NCI-H1105 (cell line): ENCODE results near the gene GLRX5.
A peak's percentile ranks its signal among the peaks of the same experiment; 100 is the strongest.
"Not testable (repeated sequence)": the region's sequence is repeated elsewhere in the genome, so short reads cannot be mapped to it uniquely, and the experiment has no call there.

Experiments
- DNase-seq: peaks from one replicate; lab custom pipeline; 2025; lab: John Stamatoyannopoulos, UW

Gene GLRX5

GRCh38 chr14:95559203-95559602, 24.4 kb downstream of the GLRX5 start:
- DNase-seq: no peak

DNA sequence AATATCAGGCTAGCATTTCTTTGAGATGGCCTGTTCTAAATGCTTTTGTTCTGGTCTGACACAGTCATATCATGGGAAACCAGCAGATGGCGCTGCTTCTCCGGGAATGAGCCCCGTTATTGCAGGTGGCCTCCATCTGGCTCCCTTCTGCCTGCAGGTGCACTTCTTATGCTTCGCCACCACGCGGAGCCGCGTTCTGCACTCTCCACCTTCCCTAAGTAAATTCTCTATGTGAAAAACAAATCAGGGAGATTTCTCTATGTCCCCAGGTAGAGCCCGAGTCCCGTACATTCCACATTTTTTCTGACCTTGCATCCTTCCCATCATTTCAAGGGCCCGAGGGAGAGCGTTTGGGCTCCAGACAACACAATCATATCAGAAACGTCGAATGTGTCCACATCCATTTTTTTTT, 26.2 kb downstream of the GLRX5 start:
- DNase-seq: peak; percentile 88

- no peak for DNase-seq
Measured at GRCh38 chr14:95562892-95563685, 28.2 kb downstream of the GLRX5 start.

- DNase-seq: no peak
Measured at GRCh38 chr14:95564060-95564459, 29.2 kb downstream of the GLRX5 start.

GRCh38 chr14:95569440-95569839, 34.6 kb downstream of the GLRX5 start:
- no peak for DNase-seq

GRCh38 chr14:95573313-95573712, 38.5 kb downstream of the GLRX5 start:
- no peak for DNase-seq

GRCh38 chr14:95575840-95576473, 41.1 kb downstream of the GLRX5 start:
- no peak for DNase-seq

DNA sequence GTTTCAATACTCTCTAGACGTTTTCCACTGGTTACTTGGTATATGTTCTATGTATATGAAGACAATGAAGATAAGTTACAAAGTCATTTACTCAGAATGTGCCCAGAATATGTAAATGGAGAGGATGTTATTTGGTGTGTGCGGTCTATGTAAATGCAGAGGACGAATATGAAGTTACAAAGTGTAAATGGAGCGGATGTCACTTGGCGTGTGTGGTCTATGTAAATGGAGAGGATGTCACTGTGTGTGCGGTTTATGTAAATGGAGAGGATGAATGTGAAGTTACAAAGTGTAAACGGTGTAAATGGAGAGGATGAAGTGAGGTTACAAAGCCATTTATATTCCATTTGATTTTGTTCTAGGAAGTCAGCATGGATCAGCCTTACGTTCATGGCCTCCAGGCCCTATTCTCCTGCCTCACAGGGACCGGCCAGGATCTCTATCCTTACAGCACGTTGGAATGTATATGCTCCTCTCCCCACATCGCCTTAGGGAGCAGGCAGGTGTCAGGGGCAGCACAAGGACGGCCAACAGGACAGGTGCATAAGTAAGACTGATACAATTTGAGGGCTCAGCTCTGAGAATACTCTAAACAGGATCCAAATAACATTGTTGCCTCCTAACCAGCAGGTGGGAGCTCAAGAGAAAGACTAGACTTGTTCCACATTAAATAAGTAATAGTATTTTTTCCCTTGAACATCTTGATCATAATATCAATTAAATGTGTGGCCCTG, 42.4 kb downstream of the GLRX5 start:
- no peak for DNase-seq

GRCh38 chr14:95577870-95578269, 43.0 kb downstream of the GLRX5 start:
- DNase-seq: no peak

DNA sequence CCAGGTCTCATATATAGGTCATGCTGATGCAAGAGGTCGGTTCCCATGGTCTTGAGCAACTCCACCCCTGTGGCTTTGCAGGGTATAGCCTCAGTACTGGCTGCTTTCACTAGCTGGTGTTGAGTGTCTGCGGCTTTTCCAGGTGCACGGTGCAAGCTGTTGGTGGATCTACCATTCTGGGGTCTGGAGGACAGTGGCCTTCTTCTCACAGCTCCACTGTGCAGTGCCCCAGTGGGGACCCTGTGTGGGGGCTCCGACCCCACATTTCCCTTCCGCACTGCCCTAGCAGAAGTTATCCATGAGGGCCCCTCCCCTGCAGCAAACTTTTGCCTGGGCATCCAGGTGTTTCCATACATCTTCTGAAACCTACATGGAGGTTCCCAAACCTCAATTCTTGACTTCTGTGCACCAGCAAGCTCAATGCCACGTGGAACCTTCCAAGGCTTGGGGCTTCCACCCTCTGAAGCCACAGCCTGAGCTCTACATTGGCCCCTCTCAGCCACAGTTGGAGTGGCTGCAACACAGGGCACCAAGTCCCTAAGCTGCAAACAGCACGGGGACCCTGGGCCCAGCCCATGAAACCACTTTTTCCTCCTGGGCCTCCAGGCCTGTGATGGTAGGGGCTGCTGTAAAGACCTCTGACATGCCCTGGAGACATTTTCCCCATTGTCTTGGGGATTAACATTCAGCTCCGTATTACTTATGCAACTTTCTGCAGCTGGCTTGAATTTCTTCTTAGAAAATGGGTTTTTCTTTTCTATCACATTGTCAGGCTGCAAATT, 49.2 kb downstream of the GLRX5 start:
- not testable (repeated sequence) for DNase-seq

DNA sequence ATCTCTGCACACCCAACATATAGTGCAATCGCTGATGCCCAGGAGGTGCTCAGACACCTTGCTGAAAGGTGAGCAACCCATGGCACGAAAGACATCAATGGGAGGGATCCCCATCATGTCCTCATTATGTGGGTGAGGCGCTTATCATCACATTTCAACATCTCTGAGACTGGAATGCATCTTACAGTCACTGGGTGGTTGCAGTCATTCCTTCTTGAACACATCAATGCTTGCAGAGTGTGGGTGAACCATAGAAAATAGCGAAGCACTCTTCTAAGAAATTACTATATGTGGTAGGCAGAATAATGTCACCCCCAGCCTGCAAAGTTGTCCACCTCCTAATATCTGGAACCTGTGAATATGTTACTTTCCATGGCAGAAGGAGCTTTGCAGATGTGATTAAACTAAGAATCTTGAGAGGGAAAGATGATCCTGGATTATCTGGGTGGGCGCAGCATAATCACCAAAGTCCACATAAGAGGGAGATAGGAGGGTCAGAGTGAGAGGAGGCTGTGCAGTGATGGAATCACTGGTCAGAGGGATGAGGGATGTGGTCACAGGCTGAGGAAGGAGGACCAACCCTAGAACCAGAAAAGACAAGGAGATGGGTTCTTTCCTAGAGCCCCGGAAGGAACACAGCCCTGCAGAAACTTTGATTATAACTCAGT, 51.2 kb downstream of the GLRX5 start:
- no peak for DNase-seq

DNA sequence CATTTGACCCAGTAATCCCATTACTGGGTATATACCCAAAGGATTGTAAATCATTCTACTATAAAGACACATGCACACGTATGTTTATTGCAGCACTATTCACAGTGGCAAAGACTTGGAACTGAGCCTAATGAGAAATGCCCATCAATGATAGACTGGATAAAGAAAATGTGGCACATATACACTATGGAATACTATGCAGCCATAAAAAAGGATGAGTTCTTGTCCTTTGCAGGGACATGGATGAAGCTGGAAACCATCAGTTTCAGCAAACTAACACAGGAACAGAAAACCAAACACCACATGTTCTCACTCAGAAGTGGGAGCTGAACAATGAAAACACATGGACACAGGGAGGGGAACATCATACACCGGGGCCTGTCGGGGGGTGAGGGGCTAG, 56.3 kb downstream of the GLRX5 start:
- DNase-seq: not testable (repeated sequence)
